H9 (cell line): ENCODE data around the gene F2R. TPM values are rescaled to one million over a fixed set of nuclear protein-coding genes. Genes with fewer than 3 reads are reported as not detected.
A peak's percentile ranks its signal among the peaks of the same experiment; 100 is the strongest.

ENCODE experiments used
- DNase-seq: peaks from one replicate; pipeline ENCODE4 v3.0.0-alpha.2; 2017
- H2AFZ ChIP-seq: one replicate; pipeline ENCODE4 v1.6.1; 2013; ENCODE audit warnings: mild to moderate bottlenecking, low read length, control low read depth, moderate library complexity
- H2AK5ac ChIP-seq: 2 replicates; pipeline ENCODE4 v1.6.1; 2013; ENCODE audit warnings: low read length, control low read depth, mixed read lengths; ENCODE audit not compliant: insufficient read length
- H2BK120ac ChIP-seq: one replicate; pipeline ENCODE4 v1.6.1; 2013; ENCODE audit warnings: low read depth, mild to moderate bottlenecking, low read length, control low read depth, inconsistent platforms; ENCODE audit not compliant: poor library complexity, severe bottlenecking
- H2BK12ac ChIP-seq: 2 replicates; pipeline ENCODE4 v1.6.1; 2013; ENCODE audit warnings: low read length, control low read depth, mixed read lengths, low read depth; ENCODE audit not compliant: insufficient read length
- H2BK15ac ChIP-seq: 2 replicates; pipeline ENCODE4 v1.6.1; 2013; ENCODE audit warnings: low read depth, low read length, control low read depth
- H2BK20ac ChIP-seq: one replicate; pipeline ENCODE4 v1.6.1; 2013; ENCODE audit warnings: low read depth, mild to moderate bottlenecking, low read length, control low read depth, inconsistent platforms; ENCODE audit not compliant: poor library complexity, severe bottlenecking
- H2BK5ac ChIP-seq: 2 replicates; pipeline ENCODE4 v1.6.1; 2013; ENCODE audit warnings: low read length, control low read depth, mixed read lengths; ENCODE audit not compliant: insufficient read length
- H3K14ac ChIP-seq: 2 replicates; pipeline ENCODE4 v1.6.1; 2013; ENCODE audit warnings: low read length, control low read depth; ENCODE audit not compliant: insufficient read depth
- H3K18ac ChIP-seq: 2 replicates; pipeline ENCODE4 v1.6.1; 2013; ENCODE audit warnings: low read depth, mild to moderate bottlenecking, mixed read lengths, low read length, control low read depth; ENCODE audit not compliant: insufficient read length
- H3K23ac ChIP-seq: 2 replicates; pipeline ENCODE4 v1.6.1; 2013; ENCODE audit warnings: low read length, control low read depth, mixed read lengths, low read depth; ENCODE audit not compliant: insufficient read length
- H3K23me2 ChIP-seq: 2 replicates; pipeline ENCODE4 v1.6.1; 2013; ENCODE audit warnings: low read depth, mild to moderate bottlenecking, mixed read lengths, low read length, control low read depth; ENCODE audit not compliant: insufficient read length, poor library complexity, severe bottlenecking
- H3K27ac ChIP-seq: 2 replicates; pipeline ENCODE4 v1.5.1; 2013; ENCODE audit warnings: low read length, control low read depth, mixed read lengths, low read depth; ENCODE audit not compliant: insufficient read length
- H3K27me3 ChIP-seq: 2 replicates; pipeline ENCODE4 v1.6.1; 2013; ENCODE audit warnings: low read length, control low read depth, inconsistent platforms; ENCODE audit not compliant: insufficient read depth
- H3K4ac ChIP-seq: 2 replicates; pipeline ENCODE4 v1.6.1; 2013; ENCODE audit warnings: low read depth, mild to moderate bottlenecking, control low read depth, inconsistent platforms, low read length, moderate library complexity
- H3K4me1 ChIP-seq: 2 replicates; pipeline ENCODE4 v1.6.1; 2013; ENCODE audit warnings: low read length, control low read depth, inconsistent platforms; ENCODE audit not compliant: insufficient read depth
- H3K4me2 ChIP-seq: 2 replicates; pipeline ENCODE4 v1.6.1; 2013; ENCODE audit warnings: low read length, control low read depth, mixed read lengths; ENCODE audit not compliant: insufficient read length, insufficient read depth
- H3K56ac ChIP-seq: 2 replicates; pipeline ENCODE4 v1.6.1; 2013; ENCODE audit warnings: low read depth, mild to moderate bottlenecking, mixed read lengths, low read length, control low read depth; ENCODE audit not compliant: insufficient read length
- H3K79me1 ChIP-seq: 2 replicates; pipeline ENCODE4 v1.6.1; 2013; ENCODE audit warnings: low read depth, mild to moderate bottlenecking, moderate library complexity, low read length, control low read depth, inconsistent platforms; ENCODE audit not compliant: insufficient read depth, poor library complexity, severe bottlenecking
- H3K79me2 ChIP-seq: 2 replicates; pipeline ENCODE4 v1.6.1; 2013; ENCODE audit warnings: low read length, control low read depth, inconsistent platforms; ENCODE audit not compliant: insufficient read depth
- H3K9ac ChIP-seq: 2 replicates; pipeline ENCODE4 v1.6.1; 2013; ENCODE audit warnings: low read length, control low read depth, mixed read lengths; ENCODE audit not compliant: insufficient read length; ENCODE audit errors: extremely low read depth
- H3K9me3 ChIP-seq: one replicate; pipeline ENCODE4 v1.6.1; 2013; ENCODE audit warnings: low read depth, low read length, inconsistent platforms; ENCODE audit not compliant: control insufficient read depth
- H3T11ph ChIP-seq: one replicate; pipeline ENCODE4 v1.6.1; 2013; ENCODE audit warnings: mild to moderate bottlenecking, low read length, control low read depth, inconsistent platforms
- H4K20me1 ChIP-seq: one replicate; pipeline ENCODE4 v1.6.1; 2013; ENCODE audit not compliant: control insufficient read depth, insufficient read length, insufficient read depth
- H4K5ac ChIP-seq: 2 replicates; pipeline ENCODE4 v1.6.1; 2013; ENCODE audit warnings: low read depth, mild to moderate bottlenecking, mixed read lengths, low read length, control low read depth; ENCODE audit not compliant: insufficient read length
- H4K8ac ChIP-seq: replicated peaks from 2 replicates; pipeline ENCODE4 v1.6.1; 2013; ENCODE audit warnings: low read length, control low read depth, mixed read lengths, low read depth; ENCODE audit not compliant: insufficient read length
- H4K91ac ChIP-seq: 2 replicates; pipeline ENCODE4 v1.6.1; 2013; ENCODE audit warnings: low read depth, mild to moderate bottlenecking, moderate library complexity, mixed read lengths, low read length, control low read depth; ENCODE audit not compliant: insufficient read length
- H3K27ac Mint-ChIP-seq, 3 experiments: 2 replicates in 2 of 3; 3 replicates in 1 of 3; pipeline ENCODE4 v1.8.0; 2020 to 2021; ENCODE audit warnings: mixed read lengths in 3 of 3, mild to moderate bottlenecking in 1 of 3, moderate library complexity in 1 of 3
- H3K27me3 Mint-ChIP-seq: 2 replicates; pipeline ENCODE4 v1.8.0; 2021; ENCODE audit warnings: low read depth, mild to moderate bottlenecking, moderate library complexity, mixed read lengths
- H3K36me3 Mint-ChIP-seq, 3 experiments: 2 replicates in 2 of 3; 3 replicates in 1 of 3; pipeline ENCODE4 v1.8.0; 2020 to 2021; ENCODE audit warnings: low read depth in 3 of 3, mixed read lengths in 3 of 3; ENCODE audit not compliant: insufficient read depth in 1 of 3
- H3K4me1 Mint-ChIP-seq, 2 experiments: 2 replicates each; pipeline ENCODE4 v1.8.0; 2020; ENCODE audit warnings: mixed read lengths in 2 of 2
- H3K4me3 Mint-ChIP-seq, 2 experiments: 2 replicates in 1 of 2; 3 replicates in 1 of 2; pipeline ENCODE4 v1.8.0; 2020 to 2021; ENCODE audit warnings: mild to moderate bottlenecking in 2 of 2, mixed read lengths in 2 of 2, moderate library complexity in 1 of 2
- H3K9me3 Mint-ChIP-seq, 2 experiments: 2 replicates in 1 of 2; 3 replicates in 1 of 2; pipeline ENCODE4 v1.8.0; 2020; ENCODE audit warnings: mild to moderate bottlenecking in 2 of 2, mixed read lengths in 2 of 2, moderate library complexity in 1 of 2
- total RNA-seq: library from RNA; stranded (reverse); gene quantifications from 2 replicates; pipeline ENCODE4 v1.2.1, GENCODE V29; 2021
- TF ChIP-seq, protein P1 (sequence below): fragments of 200-600 bp; sonication (generic); conservative IDR thresholded peaks from 3 replicates; pipeline ENCODE4 v1.8.0; 2021; ENCODE audit warnings: antibody characterized with exemption, mild to moderate bottlenecking

The F2R gene
- total RNA-seq, 1 experiment from 2014 or later: 14.8 TPM

DNA sequence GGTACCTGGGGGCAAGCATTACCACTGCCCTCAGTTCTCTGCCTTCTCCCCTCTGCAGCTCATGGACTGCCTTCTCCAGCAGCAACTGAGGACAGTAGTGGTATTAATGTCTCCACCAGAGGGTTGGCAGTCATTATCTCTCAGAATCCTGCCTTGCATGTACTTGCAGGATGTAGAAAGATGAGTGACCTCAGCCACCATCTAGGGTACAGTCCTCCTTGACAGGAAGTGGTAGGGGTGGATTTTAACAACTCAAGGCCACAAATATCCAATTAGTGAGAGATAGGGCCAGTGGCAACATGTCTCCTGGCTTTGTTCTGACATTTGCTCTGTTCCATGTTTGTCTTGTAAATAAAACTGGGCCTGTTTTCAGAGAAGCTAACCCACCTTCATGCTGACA is 47.2 kb downstream of the F2R start:
- Histone ChIP-seq H3T11ph (no peak overlapping the region), H3K79me2 (no peaks in the 10 kb centered on the region), H2BK120ac (no peak overlapping the region), H2BK20ac (no peak overlapping the region), H4K5ac (no peak overlapping the region), H3K27me3 (no peaks in the 10 kb centered on the region), H3K4me1 (peaks cover 2% of the 10 kb centered on the region; the same call in 1 of the 2 replicates), H3K4ac (no peak overlapping the region), H3K9ac (no peak overlapping the region), H4K91ac (no peak overlapping the region), H3K56ac (no peak overlapping the region), H2BK15ac (no peak overlapping the region), H3K18ac (no peak overlapping the region), H3K14ac (no peak overlapping the region), H2BK5ac (no peak overlapping the region), H3K27ac (no peak overlapping the region), H4K8ac (no peak overlapping the region), H2AK5ac (no peak overlapping the region), H2AFZ (no peak overlapping the region), H2BK12ac (no peak overlapping the region), H4K20me1 (no peaks in the 10 kb centered on the region), H3K79me1 (no peaks in the 10 kb centered on the region), H3K4me2 (no peak overlapping the region), H3K23ac (no peak overlapping the region), H3K23me2 (no peaks in the 10 kb centered on the region), H3K9me3 (no peaks in the 10 kb centered on the region)
- peaks cover 7 to 9% of the 10 kb centered on the region in 2 experiments for H3K4me1 Mint-ChIP-seq
- no peak overlapping the region for H3K4me3 Mint-ChIP-seq
- no peaks in the 10 kb centered on the region; a peak in 1 of 5 replicates for H3K9me3 Mint-ChIP-seq
- H3K27ac Mint-ChIP-seq: peak overlapping the region in 1 of 3 experiments; percentile 33; a peak in 1 of 7 replicates
- peaks cover 4% of the 10 kb centered on the region for H3K27me3 Mint-ChIP-seq
- no peaks in the 10 kb centered on the region for H3K36me3 Mint-ChIP-seq
- no peak for DNase-seq
- TF ChIP-seq, protein P1, sequence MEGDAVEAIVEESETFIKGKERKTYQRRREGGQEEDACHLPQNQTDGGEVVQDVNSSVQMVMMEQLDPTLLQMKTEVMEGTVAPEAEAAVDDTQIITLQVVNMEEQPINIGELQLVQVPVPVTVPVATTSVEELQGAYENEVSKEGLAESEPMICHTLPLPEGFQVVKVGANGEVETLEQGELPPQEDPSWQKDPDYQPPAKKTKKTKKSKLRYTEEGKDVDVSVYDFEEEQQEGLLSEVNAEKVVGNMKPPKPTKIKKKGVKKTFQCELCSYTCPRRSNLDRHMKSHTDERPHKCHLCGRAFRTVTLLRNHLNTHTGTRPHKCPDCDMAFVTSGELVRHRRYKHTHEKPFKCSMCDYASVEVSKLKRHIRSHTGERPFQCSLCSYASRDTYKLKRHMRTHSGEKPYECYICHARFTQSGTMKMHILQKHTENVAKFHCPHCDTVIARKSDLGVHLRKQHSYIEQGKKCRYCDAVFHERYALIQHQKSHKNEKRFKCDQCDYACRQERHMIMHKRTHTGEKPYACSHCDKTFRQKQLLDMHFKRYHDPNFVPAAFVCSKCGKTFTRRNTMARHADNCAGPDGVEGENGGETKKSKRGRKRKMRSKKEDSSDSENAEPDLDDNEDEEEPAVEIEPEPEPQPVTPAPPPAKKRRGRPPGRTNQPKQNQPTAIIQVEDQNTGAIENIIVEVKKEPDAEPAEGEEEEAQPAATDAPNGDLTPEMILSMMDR: no peak
